Skin epidermis (tissue), 12 donors: Measurements from ENCODE around the gene XPO6.

Experiments used
- H3K27ac ChIP-seq, 21 experiments: fragments of 200-600 bp; sonication (generic) in 11 of 21; one replicate each; pipeline ENCODE4 v1.5.0; 2020; ENCODE audit warnings: mild to moderate bottlenecking in 3 of 21, inconsistent platforms in 2 of 21, moderate library complexity in 2 of 21
- H3K4me3 ChIP-seq, 7 experiments: fragments of 200-600 bp; sonication (generic) in 2 of 7; one replicate each; pipeline ENCODE4 v1.5.0; 2020; ENCODE audit warnings: inconsistent platforms in 2 of 7, mild to moderate bottlenecking in 2 of 7, moderate library complexity in 1 of 7

The XPO6 gene

GRCh38 chr16:28100810-28101532, 110.8 kb downstream of the XPO6 start:
- H3K4me3 ChIP-seq = no peak overlapping the region
- H3K27ac ChIP-seq = no peak overlapping the region

GRCh38 chr16:28098959-28099945, 112.5 kb downstream of the XPO6 start:
- Histone ChIP-seq H3K4me3 (no peak overlapping the region), H3K27ac (no peak overlapping the region)

- H3K4me3 ChIP-seq = no peak overlapping the region
- no peak overlapping the region for H3K27ac ChIP-seq
Observed at GRCh38 chr16:28098171-28098958, 113.4 kb downstream of the XPO6 start.

GRCh38 chr16:28096983-28097899, 114.5 kb downstream of the XPO6 start:
- H3K4me3 ChIP-seq = no peak overlapping the region
- no peak overlapping the region for H3K27ac ChIP-seq

GRCh38 chr16:28093385-28093725, 118.4 kb downstream of the XPO6 start:
- H3K4me3 ChIP-seq = no peak overlapping the region
- no peak overlapping the region for H3K27ac ChIP-seq

GRCh38 chr16:28092721-28093384, 118.9 kb downstream of the XPO6 start:
- Histone ChIP-seq H3K27ac (peak overlapping the region in 2 of 21 experiments; percentile 11 to 44), H3K4me3 (no peak overlapping the region)

- Histone ChIP-seq H3K4me3 (no peak overlapping the region), H3K27ac (no peak overlapping the region)
Observed at GRCh38 chr16:28091656-28092055, 120.1 kb downstream of the XPO6 start.

GRCh38 chr16:28090646-28091377, 121.0 kb downstream of the XPO6 start:
- Histone ChIP-seq H3K27ac (no peak overlapping the region), H3K4me3 (no peak overlapping the region)

- Histone ChIP-seq H3K27ac (no peak overlapping the region), H3K4me3 (no peak overlapping the region)
Observed at GRCh38 chr16:28089992-28090365, 121.8 kb downstream of the XPO6 start.

GRCh38 chr16:28089205-28089991, 122.4 kb downstream of the XPO6 start:
- H3K27ac ChIP-seq = no peak overlapping the region
- H3K4me3 ChIP-seq = no peak overlapping the region

GRCh38 chr16:28087675-28088300, 124.0 kb downstream of the XPO6 start:
- no peak overlapping the region for H3K27ac ChIP-seq
- no peak overlapping the region for H3K4me3 ChIP-seq

- Histone ChIP-seq H3K27ac (no peak overlapping the region), H3K4me3 (no peak overlapping the region)
Observed at GRCh38 chr16:28087140-28087660, 124.6 kb downstream of the XPO6 start.

GRCh38 chr16:28086186-28087139, 125.3 kb downstream of the XPO6 start:
- Histone ChIP-seq H3K4me3 (no peak overlapping the region), H3K27ac (no peak overlapping the region)

GRCh38 chr16:28085389-28086171, 126.2 kb downstream of the XPO6 start:
- H3K27ac ChIP-seq = no peak overlapping the region
- no peak overlapping the region for H3K4me3 ChIP-seq

- H3K4me3 ChIP-seq = no peak overlapping the region
- no peak overlapping the region for H3K27ac ChIP-seq
Observed at GRCh38 chr16:28084209-28084608, 127.6 kb downstream of the XPO6 start.
